ENCODE results near the gene TLX3. TPM values are rescaled to one million over a fixed set of nuclear protein-coding genes. Genes with fewer than 3 reads are reported as not detected.

Gene TLX3
- total and polyA plus RNA-seq, 10 of the 15 experiments (the other 5 are each of a cell fraction or from before 2014, with no cell fraction given): not detected

DNA sequence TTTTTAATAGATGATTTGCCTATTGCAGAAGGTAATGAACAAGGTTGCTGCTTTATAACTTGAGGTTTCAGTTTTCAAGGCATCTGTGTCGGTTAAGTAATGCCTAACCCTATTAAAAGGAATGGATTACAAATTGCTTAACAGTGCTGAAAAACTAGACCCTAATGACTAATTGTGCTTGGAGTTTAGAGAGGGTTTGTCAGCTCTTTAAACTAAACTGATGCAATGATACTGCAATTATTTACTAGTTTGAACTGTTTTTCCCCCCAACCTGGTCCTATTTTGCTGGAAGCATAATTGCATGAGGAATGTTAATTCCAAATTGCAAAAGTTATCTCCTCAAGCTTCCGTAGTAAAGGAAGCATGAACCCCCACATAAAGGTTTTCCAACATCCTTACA is 39.3 kb upstream of the TLX3 start:
- ChIA-PET SMC1A (ENCODE audit: uncharacterized antibody, unreplicated experiment) (no interaction called here), POLR2A (no interaction called here), RAD21 (ENCODE audit: unreplicated experiment) (no interaction called here), CTCF (no interaction called here)
- Histone ChIP-seq H3K79me2 (ENCODE audit: control insufficient read depth, insufficient read depth, low read length) (no peaks in the 10 kb centered on the region), H3K4me3 (no peak overlapping the region), H3K4me1 (ENCODE audit: control insufficient read depth, insufficient read depth, low read length) (no peaks in the 10 kb centered on the region), H4K20me1 (ENCODE audit: control insufficient read depth, insufficient read depth) (no peaks in the 10 kb centered on the region), H3K4me2 (ENCODE audit: control insufficient read depth, insufficient read depth) (no peak overlapping the region), H3K36me3 (ENCODE audit: control insufficient read depth in 2 of 2, insufficient read depth in 2 of 2, low read length in 1 of 2) (no peaks in the 10 kb centered on the region), H2AFZ (ENCODE audit: control insufficient read depth, low read depth, low read length) (no peak overlapping the region), H3K27me3 (replicated peaks in 1 of 2; ENCODE audit: control insufficient read depth in 2 of 2, insufficient read depth in 2 of 2, low read length in 1 of 2) (no peaks in the 10 kb centered on the region; a peak in 2 of 4 replicates), H3K27ac (ENCODE audit: control insufficient read depth, insufficient read depth) (no peak overlapping the region), H3K9ac (ENCODE audit: control insufficient read depth, insufficient read depth, low read length) (no peak overlapping the region), H3K9me3 (replicated peaks; ENCODE audit: control insufficient read depth, insufficient read depth, low read length) (no peaks in the 10 kb centered on the region)
- FAIRE-seq: no peak
- TF ChIP-seq NR2C1 (IDR thresholded peaks at IDR 0.05) (no peak), CHD1 (IDR thresholded peaks at IDR 0.05; ENCODE audit: low read depth, low read length) (no peak), YBX1 (IDR thresholded peaks at IDR 0.05) (no peak), NR2C2 (IDR thresholded peaks at IDR 0.05; ENCODE audit: borderline replicate concordance, control insufficient read depth, insufficient read length, low read depth) (no peak), BRCA1 (IDR thresholded peaks at IDR 0.05; ENCODE audit: low read depth, low read length) (no peak), BACH1 (IDR thresholded peaks at IDR 0.05; ENCODE audit: borderline replicate concordance) (no peak), E2F8 (IDR thresholded peaks at IDR 0.05; ENCODE audit: low read depth, partially characterized antibody) (no peak), IKZF2 (IDR thresholded peaks at IDR 0.05) (no peak), RB1 (IDR thresholded peaks at IDR 0.05; ENCODE audit: borderline replicate concordance) (no peak), EZH2 (IDR thresholded peaks at IDR 0.05; ENCODE audit: borderline replicate concordance, control insufficient read depth, low read depth, low read length) (no peak), POLR2AphosphoS2 (IDR thresholded peaks at IDR 0.05; ENCODE audit: low read depth, low read length) (no peak), ZSCAN29 (IDR thresholded peaks at IDR 0.05) (no peak), DPF2 (IDR thresholded peaks at IDR 0.05) (no peak), RELB (IDR thresholded peaks at IDR 0.05; ENCODE audit: low read depth) (no peak), NR2F1 (conservative IDR thresholded peaks at IDR 0.05) (no peak), ATF7 (IDR thresholded peaks at IDR 0.05; ENCODE audit: low read depth) (no peak)
- TF ChIP-seq, protein P1, sequence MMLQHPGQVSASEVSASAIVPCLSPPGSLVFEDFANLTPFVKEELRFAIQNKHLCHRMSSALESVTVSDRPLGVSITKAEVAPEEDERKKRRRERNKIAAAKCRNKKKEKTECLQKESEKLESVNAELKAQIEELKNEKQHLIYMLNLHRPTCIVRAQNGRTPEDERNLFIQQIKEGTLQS (IDR thresholded peaks at IDR 0.05; ENCODE audit: borderline replicate concordance, extremely low read depth, low read depth, low read length): no peak
- intact Hi-C loops (cut with micrococcal nuclease; ENCODE audit: unreplicated experiment) (no loop called here), in situ Hi-C loops (cut with MboI) (no loop called here)
- 23% methylated on average over 2 of the region's 2 CpGs for WGBS (ENCODE audit: insufficient coverage, insufficient replicate concordance, low lambda C conversion rate, missing lambda C conversion rate)
- no TSS peak for BruUV-seq (replicated peaks)
- no peak for DNase-seq (ENCODE audit: low read depth, low spot score)
- no peak for ATAC-seq
